Measurements from ENCODE around the gene WDR1.

DNA sequence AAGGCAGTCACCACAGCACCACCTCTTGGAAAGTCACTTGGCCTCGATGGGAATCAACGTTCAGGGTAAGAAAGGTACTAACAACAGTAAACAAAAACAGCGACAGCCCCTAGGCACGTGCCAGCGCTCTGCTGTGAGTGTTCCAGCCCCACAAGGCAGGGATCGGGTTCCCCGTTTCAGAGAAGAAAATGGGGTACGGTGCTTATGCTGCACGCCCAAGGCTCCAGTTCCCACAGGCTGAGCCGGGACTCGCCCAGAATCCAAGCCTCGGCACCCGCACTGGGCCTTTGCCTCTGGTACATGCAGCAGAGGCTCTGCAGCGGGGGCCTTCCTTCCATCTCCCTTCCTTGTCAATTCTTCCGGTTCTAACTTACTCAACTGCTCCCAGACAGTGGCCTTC is 37.3 kb downstream of the WDR1 start:
- TF ChIP-seq EP300 (IDR thresholded peaks at IDR 0.05; ENCODE audit: borderline replicate concordance in 1 of 2, control insufficient read depth in 1 of 2, low read depth in 2 of 2, low read length in 2 of 2) (no peak), JUNB (IDR thresholded peaks at IDR 0.05) (no peak), BACH1 (IDR thresholded peaks at IDR 0.05; ENCODE audit: borderline replicate concordance) (no peak), SPI1 (IDR thresholded peaks at IDR 0.05; ENCODE audit: borderline replicate concordance, insufficient read depth, low read depth, low read length) (no peak), PML (IDR thresholded peaks at IDR 0.05; ENCODE audit: low read length) (no peak)
- TF ChIP-seq, protein P1, sequence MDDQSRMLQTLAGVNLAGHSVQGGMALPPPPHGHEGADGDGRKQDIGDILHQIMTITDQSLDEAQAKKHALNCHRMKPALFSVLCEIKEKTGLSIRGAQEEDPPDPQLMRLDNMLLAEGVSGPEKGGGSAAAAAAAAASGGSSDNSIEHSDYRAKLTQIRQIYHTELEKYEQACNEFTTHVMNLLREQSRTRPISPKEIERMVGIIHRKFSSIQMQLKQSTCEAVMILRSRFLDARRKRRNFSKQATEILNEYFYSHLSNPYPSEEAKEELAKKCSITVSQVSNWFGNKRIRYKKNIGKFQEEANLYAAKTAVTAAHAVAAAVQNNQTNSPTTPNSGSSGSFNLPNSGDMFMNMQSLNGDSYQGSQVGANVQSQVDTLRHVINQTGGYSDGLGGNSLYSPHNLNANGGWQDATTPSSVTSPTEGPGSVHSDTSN (IDR thresholded peaks at IDR 0.05; ENCODE audit: insufficient replicate concordance, low read depth, low read length): no peak
- TF ChIP-seq, protein P2, sequence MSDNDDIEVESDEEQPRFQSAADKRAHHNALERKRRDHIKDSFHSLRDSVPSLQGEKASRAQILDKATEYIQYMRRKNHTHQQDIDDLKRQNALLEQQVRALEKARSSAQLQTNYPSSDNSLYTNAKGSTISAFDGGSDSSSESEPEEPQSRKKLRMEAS (IDR thresholded peaks at IDR 0.05; ENCODE audit: low read depth, low read length): no peak
- TF ChIP-seq, protein P3, sequence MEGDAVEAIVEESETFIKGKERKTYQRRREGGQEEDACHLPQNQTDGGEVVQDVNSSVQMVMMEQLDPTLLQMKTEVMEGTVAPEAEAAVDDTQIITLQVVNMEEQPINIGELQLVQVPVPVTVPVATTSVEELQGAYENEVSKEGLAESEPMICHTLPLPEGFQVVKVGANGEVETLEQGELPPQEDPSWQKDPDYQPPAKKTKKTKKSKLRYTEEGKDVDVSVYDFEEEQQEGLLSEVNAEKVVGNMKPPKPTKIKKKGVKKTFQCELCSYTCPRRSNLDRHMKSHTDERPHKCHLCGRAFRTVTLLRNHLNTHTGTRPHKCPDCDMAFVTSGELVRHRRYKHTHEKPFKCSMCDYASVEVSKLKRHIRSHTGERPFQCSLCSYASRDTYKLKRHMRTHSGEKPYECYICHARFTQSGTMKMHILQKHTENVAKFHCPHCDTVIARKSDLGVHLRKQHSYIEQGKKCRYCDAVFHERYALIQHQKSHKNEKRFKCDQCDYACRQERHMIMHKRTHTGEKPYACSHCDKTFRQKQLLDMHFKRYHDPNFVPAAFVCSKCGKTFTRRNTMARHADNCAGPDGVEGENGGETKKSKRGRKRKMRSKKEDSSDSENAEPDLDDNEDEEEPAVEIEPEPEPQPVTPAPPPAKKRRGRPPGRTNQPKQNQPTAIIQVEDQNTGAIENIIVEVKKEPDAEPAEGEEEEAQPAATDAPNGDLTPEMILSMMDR (IDR thresholded peaks at IDR 0.05 in 2 of 3, conservative IDR thresholded peaks at IDR 0.05 in 1 of 3; ENCODE audit: control insufficient read depth in 2 of 3, extremely low read depth in 1 of 3, insufficient read depth in 1 of 3, low read depth in 3 of 3, low read length in 3 of 3): no peak

Measured in GM12878 (cell line).